ENCODE measurements around the gene ZNF74.

DNA sequence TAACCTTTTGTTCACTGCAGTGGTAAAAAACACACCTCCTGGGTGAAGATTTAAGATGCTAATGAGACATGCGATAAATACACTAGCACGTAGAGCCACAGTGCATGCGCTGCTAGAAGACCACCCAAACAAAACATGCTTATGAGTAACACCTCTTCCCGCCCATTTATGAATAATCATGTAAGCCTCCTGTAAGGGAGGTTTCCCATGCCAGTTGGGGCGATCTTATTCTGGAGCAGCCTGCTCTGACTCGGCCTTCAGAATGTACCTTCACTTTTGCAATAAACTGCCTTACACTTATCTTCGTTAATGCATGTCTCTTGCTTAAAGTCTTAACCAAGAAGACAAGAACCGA, 61.7 kb downstream of the ZNF74 start:
- TF ChIP-seq, protein P1, sequence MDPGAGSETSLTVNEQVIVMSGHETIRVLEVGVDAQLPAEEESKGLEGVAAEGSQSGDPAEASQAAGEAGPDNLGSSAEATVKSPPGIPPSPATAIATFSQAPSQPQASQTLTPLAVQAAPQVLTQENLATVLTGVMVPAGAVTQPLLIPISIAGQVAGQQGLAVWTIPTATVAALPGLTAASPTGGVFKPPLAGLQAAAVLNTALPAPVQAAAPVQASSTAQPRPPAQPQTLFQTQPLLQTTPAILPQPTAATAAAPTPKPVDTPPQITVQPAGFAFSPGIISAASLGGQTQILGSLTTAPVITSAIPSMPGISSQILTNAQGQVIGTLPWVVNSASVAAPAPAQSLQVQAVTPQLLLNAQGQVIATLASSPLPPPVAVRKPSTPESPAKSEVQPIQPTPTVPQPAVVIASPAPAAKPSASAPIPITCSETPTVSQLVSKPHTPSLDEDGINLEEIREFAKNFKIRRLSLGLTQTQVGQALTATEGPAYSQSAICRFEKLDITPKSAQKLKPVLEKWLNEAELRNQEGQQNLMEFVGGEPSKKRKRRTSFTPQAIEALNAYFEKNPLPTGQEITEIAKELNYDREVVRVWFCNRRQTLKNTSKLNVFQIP (CRISPR knock-in tag; IDR thresholded peaks at IDR 0.05; ENCODE audit: borderline replicate concordance, low read depth), result no peak
- TF ChIP-seq ESRRG (CRISPR knock-in tag; IDR thresholded peaks at IDR 0.05) (no peak), TCF4 (CRISPR knock-in tag; IDR thresholded peaks at IDR 0.05; ENCODE audit: borderline replicate concordance) (no peak), CREB5 (CRISPR knock-in tag; IDR thresholded peaks at IDR 0.05; ENCODE audit: low read depth) (no peak), ZFP3 (CRISPR knock-in tag; IDR thresholded peaks at IDR 0.05) (no peak), GLIS3 (CRISPR knock-in tag; IDR thresholded peaks at IDR 0.05) (no peak), ZNF565 (CRISPR knock-in tag; conservative IDR thresholded peaks at IDR 0.05; ENCODE audit: low read depth) (no peak), RARB (CRISPR knock-in tag; IDR thresholded peaks at IDR 0.05) (no peak), ZFP30 (CRISPR knock-in tag; IDR thresholded peaks at IDR 0.05) (no peak), TOX (CRISPR knock-in tag; IDR thresholded peaks at IDR 0.05; ENCODE audit: borderline replicate concordance) (no peak), ZNF8 (CRISPR knock-in tag; IDR thresholded peaks at IDR 0.05) (no peak), OSR1 (CRISPR knock-in tag; IDR thresholded peaks at IDR 0.05) (no peak), CSDC2 (CRISPR knock-in tag; IDR thresholded peaks at IDR 0.05) (no peak), TSHZ2 (CRISPR knock-in tag; IDR thresholded peaks at IDR 0.05) (no peak)
